DND-41 (cell line): ENCODE data around the gene FBXO38.

Experiments
- CTCF ChIP-seq: IDR thresholded peaks from 2 replicates; pipeline ENCODE4 v1.5.1; 2012; ENCODE audit warnings: borderline replicate concordance, low read length, moderate library complexity, mild to moderate bottlenecking; ENCODE audit not compliant: poor library complexity, severe bottlenecking; ENCODE audit errors: extremely low read depth
- EZH2 ChIP-seq: IDR thresholded peaks from 3 replicates; pipeline ENCODE4 v1.6.1; 2012; ENCODE audit warnings: borderline replicate concordance, low read depth, mild to moderate bottlenecking, moderate library complexity, low read length, inconsistent platforms; ENCODE audit not compliant: severe bottlenecking

- TF ChIP-seq EZH2 (no peak), CTCF (no peak)
Measured at GRCh38 chr5:148474025-148474511, 90.3 kb downstream of the FBXO38 start.
